Measurements from ENCODE around the gene KLF16.

KLF16 gene

DNA sequence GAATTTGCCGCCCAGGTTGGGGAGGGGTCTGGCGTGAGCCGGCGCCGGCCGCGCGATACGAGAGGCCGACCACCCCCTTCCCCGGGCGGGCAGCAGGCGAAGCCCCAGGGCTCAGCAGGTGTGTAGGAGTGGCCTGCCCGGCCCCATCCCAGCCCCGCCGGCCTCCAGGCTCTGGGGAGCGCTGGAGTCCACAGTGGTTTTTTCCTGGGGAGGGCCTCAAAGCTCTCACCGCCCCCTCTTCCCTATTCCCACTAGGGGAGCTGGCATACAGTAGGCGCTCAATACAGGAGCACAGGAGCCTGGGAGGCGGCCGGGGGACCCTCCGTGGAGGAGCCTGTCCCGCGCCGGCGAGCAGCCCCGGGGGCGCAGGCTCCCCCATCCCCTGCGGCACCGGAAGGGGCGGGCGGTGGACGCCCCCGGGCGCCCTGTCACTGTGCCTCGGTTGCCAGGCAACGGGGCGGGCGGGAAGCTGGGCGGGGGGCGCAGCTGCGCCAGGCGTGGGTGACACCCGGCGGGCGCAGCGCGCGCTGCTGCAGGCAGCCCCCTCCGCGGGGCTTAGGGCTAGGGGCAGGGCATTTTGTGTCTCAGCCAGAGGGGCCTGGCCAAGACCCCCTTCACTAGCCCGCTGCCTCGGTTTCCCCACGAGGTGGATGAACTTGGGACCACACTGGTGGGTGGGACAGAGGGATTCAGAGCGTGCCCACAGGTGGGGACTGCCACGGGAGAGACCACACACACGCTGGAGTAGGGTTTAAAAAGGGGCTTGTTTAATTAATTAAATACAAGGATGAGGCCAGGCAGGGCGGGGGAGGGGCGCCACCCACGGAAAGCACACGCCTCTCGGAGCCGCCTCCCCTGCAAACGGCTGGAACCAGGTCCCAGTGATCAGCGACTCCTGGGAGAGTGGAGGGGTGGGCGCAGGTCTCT lies 11.5 kb downstream of the KLF16 start:
- TF ChIP-seq, protein P1, sequence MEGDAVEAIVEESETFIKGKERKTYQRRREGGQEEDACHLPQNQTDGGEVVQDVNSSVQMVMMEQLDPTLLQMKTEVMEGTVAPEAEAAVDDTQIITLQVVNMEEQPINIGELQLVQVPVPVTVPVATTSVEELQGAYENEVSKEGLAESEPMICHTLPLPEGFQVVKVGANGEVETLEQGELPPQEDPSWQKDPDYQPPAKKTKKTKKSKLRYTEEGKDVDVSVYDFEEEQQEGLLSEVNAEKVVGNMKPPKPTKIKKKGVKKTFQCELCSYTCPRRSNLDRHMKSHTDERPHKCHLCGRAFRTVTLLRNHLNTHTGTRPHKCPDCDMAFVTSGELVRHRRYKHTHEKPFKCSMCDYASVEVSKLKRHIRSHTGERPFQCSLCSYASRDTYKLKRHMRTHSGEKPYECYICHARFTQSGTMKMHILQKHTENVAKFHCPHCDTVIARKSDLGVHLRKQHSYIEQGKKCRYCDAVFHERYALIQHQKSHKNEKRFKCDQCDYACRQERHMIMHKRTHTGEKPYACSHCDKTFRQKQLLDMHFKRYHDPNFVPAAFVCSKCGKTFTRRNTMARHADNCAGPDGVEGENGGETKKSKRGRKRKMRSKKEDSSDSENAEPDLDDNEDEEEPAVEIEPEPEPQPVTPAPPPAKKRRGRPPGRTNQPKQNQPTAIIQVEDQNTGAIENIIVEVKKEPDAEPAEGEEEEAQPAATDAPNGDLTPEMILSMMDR (conservative IDR thresholded peaks at IDR 0.05; ENCODE audit: low read depth, low read length) = no peak
- no peak for DNase-seq (ENCODE audit: low read depth)
- H3K4me3 ChIP-seq (ENCODE audit: low read depth, low read length) = no peak overlapping the region

DNA sequence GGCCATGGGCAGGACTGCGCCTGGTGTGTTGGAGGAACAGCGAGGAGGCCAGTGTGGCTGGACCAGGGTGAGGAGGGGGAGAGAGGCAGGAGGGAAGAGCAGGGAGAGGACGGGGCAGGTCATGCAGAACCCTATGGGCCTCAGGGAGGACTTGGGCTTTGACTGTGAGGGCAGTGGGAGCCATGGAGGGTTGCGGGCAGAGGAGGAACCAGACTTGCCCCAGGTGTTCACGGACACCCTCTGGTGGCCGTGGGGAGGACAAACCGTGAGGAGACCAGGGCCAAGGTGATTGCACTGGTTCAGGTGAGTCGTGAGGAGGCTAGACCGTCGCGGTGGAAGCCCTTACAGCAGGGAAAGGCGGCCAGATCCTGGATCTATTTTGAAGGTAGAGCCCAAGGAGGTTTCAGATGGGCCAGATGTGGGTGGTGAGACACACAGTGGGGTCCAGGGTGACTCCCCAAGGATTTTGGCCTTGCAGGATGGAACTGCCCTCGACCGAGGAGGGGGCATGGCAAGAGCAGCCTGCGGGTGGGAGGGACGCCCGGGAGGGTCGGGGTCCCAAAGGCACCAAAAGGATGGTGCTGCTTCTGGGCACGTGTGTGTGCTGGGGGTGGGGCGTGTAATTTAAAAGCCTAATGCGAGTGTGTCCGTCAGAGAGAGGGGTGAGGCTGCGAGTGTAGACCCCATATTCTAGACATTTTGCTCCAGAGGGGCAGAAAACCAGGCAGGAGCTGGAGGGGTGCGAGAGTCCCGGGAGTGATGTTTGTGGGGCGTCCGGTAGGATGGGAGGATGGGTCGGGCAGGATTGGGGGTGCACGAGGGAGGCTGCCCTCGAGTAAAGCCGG lies 12.3 kb downstream of the KLF16 start:
- TF ChIP-seq, protein P1 (conservative IDR thresholded peaks at IDR 0.05; ENCODE audit: low read depth, low read length) = peak; percentile 19
- DNase-seq (ENCODE audit: low read depth) = no peak
- H3K4me3 ChIP-seq (ENCODE audit: low read depth, low read length) = no peak overlapping the region

DNA sequence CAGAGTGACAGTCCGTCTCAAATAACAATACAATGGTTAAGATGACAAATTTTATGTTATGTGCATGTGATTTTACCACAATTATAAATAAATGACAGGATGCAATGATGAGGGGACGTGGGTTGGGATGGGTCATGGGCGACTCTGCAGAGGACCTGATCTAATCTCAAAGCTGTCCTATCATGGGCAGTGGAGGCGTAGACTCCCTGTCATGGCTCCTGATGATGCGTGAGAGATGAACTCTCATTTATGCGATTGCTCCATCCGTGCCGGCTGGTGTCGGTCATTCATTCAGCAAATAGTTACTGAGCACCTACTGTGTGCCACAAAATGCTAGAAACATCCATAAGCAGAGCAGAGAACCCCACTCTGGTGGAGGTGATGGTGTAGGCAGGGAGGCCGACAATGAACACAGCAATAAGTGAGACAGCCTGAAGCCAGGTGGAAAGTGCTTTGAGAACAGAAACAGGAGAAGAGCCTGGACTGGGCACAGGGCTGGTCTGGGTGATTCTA lies 13.4 kb downstream of the KLF16 start:
- TF ChIP-seq, protein P1 (conservative IDR thresholded peaks at IDR 0.05; ENCODE audit: low read depth, low read length) = no peak
- no peak overlapping the region for H3K4me3 ChIP-seq (ENCODE audit: low read depth, low read length)

DNA sequence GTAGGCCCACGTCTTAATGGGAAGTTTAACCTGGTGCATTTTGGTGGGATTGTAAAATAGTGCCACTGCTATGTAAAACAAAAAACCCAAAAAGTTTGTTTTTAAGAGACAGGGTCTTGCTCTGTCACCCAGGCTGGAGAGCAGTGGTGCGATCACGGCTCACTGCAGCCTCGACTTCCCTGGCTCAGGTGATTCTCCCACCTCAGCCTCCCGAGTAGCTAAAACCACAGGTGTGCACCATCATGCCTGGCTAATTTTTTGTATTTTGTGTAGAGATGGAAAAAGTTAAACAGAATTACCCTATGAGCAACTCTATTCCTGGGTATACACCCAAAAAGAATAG lies 14.3 kb downstream of the KLF16 start:
- no peak overlapping the region for H3K4me3 ChIP-seq (ENCODE audit: low read depth, low read length)
- no peak for DNase-seq (ENCODE audit: low read depth)
- TF ChIP-seq, protein P1 (conservative IDR thresholded peaks at IDR 0.05; ENCODE audit: low read depth, low read length) = no peak

More for the DNA sequence above, 13.4 kb downstream of the KLF16 start:
- DNase-seq (ENCODE audit: low read depth) = no peak

DNA sequence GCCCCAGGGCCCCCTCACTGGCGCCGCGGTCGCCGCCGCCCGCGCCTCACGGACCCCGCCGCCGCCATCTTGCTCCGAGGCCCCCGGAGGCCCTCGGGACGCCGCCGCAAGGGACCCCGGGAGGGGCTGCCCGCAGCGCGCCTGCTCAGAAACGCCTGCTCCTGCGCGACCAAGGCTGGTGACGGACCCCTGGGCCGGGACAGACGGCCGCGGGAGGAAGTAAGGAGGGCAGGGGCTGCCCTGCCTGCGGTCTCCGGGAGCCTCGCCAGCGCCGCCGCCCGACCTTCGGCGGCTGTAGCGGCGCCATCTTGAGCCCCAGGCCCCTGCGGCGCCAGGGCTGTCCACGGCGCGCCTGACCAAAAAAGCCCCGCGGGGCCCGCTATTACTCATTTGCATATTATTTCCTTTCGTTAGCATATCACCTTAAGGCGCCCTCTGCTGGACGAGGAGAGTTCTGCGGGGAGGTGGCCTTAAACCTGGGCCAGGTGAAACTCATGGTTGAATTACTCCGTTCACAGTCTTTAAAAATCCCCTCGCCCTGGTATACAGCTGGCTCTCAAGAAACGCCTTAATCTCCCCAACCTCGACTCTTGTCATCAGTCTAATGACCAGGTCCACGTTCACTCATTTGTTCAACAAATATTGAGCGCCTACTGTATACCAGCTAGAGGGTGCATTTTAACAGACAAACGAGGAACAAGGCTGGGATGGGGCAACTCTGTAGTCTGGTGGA lies 14.8 kb downstream of the KLF16 start, which contains the start of gene REXO1:
Gene REXO1 (minus strand): TSS at position 85 of the 733 bp plus-strand sequence. CDS start 125 bp downstream, outside the sequence.
- peak; percentile 93 for DNase-seq (ENCODE audit: low read depth)
- TF ChIP-seq, protein P1 (conservative IDR thresholded peaks at IDR 0.05; ENCODE audit: low read depth, low read length) = peak; percentile 84
- peak within 1 kb of the TSS; percentile 96 for H3K4me3 ChIP-seq (ENCODE audit: low read depth, low read length)

DNA sequence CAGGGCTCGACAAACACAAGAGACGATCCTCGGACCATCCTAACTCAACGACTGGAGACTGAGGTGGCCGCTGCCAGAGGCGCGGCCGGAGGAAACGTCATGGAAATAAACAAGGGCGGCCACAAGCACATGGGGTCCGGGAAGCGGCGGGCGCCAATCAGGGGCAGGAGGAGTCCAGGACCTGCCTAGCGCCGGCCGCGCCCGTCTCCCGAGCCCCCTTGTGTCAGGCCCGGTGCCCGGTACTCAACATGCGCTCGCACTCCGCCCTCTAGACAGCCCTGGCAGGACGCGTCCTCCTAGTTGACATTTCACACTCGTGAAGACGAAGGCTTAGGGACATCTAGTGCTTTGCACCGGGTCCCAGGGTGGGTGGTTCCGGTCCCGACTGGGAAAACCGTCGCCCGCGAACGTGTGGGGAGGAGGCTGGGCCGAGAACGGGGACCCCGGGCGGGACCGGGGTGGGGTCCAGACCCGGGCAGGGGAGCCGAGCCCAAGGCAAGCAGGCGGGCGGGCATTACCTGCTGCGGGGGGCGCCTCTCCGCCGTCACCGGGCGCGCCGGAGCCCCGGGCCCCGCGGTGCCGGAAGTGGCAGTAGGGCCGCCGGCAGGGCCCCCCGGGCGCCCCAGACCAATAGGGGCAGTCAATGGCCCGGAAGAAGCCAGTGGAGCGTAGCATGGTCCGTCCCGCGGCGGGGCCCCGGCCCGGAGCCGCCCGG lies 15.5 kb downstream of the KLF16 start:
- DNase-seq (ENCODE audit: low read depth) = peak; percentile 73
- TF ChIP-seq, protein P1 (conservative IDR thresholded peaks at IDR 0.05; ENCODE audit: low read depth, low read length) = no peak
- H3K4me3 ChIP-seq (ENCODE audit: low read depth, low read length) = peak overlapping the region; percentile 96

Measured in choroid plexus epithelial cell (primary cell).